Measurements from ENCODE around the gene CCDC120.

DNA sequence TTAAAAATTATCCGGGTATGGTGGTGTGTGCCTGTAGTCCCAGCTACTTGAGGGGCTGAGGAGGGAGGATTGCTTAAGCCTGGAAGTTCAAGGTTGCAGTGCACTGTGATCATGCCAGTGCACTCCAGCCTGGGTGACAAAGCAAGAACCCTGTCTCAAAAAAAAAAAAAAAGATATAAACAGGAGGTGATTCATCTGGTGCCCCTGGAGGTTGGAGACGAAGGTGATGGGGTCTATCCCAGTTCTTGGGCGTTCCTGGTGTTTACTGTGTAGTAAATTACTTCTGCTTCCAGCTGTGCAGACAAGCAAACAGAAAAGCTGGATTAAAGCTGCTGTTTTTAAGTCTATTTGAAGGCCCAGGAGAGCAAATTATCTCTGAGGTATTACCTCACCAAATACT lies 44.8 kb downstream of the CCDC120 start:
- TF ChIP-seq, protein P1, sequence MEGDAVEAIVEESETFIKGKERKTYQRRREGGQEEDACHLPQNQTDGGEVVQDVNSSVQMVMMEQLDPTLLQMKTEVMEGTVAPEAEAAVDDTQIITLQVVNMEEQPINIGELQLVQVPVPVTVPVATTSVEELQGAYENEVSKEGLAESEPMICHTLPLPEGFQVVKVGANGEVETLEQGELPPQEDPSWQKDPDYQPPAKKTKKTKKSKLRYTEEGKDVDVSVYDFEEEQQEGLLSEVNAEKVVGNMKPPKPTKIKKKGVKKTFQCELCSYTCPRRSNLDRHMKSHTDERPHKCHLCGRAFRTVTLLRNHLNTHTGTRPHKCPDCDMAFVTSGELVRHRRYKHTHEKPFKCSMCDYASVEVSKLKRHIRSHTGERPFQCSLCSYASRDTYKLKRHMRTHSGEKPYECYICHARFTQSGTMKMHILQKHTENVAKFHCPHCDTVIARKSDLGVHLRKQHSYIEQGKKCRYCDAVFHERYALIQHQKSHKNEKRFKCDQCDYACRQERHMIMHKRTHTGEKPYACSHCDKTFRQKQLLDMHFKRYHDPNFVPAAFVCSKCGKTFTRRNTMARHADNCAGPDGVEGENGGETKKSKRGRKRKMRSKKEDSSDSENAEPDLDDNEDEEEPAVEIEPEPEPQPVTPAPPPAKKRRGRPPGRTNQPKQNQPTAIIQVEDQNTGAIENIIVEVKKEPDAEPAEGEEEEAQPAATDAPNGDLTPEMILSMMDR (IDR thresholded peaks at IDR 0.05), result no peak
- no peak for TF ChIP-seq GABPB1 (CRISPR knock-in tag; IDR thresholded peaks at IDR 0.05)
- no peak for TF ChIP-seq FOXK1 (CRISPR knock-in tag; IDR thresholded peaks at IDR 0.05)
- TF ChIP-seq TEAD4 (CRISPR knock-in tag; IDR thresholded peaks at IDR 0.05), result no peak
- TF ChIP-seq, protein P2, sequence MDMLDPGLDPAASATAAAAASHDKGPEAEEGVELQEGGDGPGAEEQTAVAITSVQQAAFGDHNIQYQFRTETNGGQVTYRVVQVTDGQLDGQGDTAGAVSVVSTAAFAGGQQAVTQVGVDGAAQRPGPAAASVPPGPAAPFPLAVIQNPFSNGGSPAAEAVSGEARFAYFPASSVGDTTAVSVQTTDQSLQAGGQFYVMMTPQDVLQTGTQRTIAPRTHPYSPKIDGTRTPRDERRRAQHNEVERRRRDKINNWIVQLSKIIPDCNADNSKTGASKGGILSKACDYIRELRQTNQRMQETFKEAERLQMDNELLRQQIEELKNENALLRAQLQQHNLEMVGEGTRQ (CRISPR knock-in tag; IDR thresholded peaks at IDR 0.05), result no peak
- TF ChIP-seq, protein P3, sequence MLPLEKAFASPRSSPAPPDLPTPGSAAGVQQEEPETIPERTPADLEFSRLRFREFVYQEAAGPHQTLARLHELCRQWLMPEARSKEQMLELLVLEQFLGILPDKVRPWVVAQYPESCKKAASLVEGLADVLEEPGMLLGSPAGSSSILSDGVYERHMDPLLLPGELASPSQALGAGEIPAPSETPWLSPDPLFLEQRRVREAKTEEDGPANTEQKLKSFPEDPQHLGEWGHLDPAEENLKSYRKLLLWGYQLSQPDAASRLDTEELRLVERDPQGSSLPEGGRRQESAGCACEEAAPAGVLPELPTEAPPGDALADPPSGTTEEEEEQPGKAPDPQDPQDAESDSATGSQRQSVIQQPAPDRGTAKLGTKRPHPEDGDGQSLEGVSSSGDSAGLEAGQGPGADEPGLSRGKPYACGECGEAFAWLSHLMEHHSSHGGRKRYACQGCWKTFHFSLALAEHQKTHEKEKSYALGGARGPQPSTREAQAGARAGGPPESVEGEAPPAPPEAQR (CRISPR knock-in tag; IDR thresholded peaks at IDR 0.05), result no peak
- no peak for TF ChIP-seq SP1 (CRISPR knock-in tag; conservative IDR thresholded peaks at IDR 0.05)
- no peak for TF ChIP-seq NR2C2 (CRISPR knock-in tag; IDR thresholded peaks at IDR 0.05)
- TF ChIP-seq, protein P4, sequence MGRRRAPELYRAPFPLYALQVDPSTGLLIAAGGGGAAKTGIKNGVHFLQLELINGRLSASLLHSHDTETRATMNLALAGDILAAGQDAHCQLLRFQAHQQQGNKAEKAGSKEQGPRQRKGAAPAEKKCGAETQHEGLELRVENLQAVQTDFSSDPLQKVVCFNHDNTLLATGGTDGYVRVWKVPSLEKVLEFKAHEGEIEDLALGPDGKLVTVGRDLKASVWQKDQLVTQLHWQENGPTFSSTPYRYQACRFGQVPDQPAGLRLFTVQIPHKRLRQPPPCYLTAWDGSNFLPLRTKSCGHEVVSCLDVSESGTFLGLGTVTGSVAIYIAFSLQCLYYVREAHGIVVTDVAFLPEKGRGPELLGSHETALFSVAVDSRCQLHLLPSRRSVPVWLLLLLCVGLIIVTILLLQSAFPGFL (CRISPR knock-in tag; IDR thresholded peaks at IDR 0.05; ENCODE audit: borderline replicate concordance), result no peak
- TF ChIP-seq ELF4 (CRISPR knock-in tag; IDR thresholded peaks at IDR 0.05; ENCODE audit: low read depth), result no peak
- TF ChIP-seq, protein P5, sequence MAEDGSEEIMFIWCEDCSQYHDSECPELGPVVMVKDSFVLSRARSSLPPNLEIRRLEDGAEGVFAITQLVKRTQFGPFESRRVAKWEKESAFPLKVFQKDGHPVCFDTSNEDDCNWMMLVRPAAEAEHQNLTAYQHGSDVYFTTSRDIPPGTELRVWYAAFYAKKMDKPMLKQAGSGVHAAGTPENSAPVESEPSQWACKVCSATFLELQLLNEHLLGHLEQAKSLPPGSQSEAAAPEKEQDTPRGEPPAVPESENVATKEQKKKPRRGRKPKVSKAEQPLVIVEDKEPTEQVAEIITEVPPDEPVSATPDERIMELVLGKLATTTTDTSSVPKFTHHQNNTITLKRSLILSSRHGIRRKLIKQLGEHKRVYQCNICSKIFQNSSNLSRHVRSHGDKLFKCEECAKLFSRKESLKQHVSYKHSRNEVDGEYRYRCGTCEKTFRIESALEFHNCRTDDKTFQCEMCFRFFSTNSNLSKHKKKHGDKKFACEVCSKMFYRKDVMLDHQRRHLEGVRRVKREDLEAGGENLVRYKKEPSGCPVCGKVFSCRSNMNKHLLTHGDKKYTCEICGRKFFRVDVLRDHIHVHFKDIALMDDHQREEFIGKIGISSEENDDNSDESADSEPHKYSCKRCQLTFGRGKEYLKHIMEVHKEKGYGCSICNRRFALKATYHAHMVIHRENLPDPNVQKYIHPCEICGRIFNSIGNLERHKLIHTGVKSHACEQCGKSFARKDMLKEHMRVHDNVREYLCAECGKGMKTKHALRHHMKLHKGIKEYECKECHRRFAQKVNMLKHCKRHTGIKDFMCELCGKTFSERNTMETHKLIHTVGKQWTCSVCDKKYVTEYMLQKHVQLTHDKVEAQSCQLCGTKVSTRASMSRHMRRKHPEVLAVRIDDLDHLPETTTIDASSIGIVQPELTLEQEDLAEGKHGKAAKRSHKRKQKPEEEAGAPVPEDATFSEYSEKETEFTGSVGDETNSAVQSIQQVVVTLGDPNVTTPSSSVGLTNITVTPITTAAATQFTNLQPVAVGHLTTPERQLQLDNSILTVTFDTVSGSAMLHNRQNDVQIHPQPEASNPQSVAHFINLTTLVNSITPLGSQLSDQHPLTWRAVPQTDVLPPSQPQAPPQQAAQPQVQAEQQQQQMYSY (CRISPR knock-in tag; IDR thresholded peaks at IDR 0.05), result no peak
- no peak for TF ChIP-seq FOXJ3 (CRISPR knock-in tag; IDR thresholded peaks at IDR 0.05; ENCODE audit: borderline replicate concordance)
- no peak for TF ChIP-seq ZNF671 (CRISPR knock-in tag; IDR thresholded peaks at IDR 0.05)
